HG02678 (cell line): Measurements from ENCODE around the gene C16orf87.
"Not testable (repeated sequence)": the region's sequence is repeated elsewhere in the genome, so short reads cannot be mapped to it uniquely, and the experiment has no call there.

Source experiments
- ATAC-seq: cut with Tn5 transposase; IDR thresholded peaks from one replicate; pipeline ENCODE4 v1.9.1; 2021; ENCODE audit warnings: mild to moderate bottlenecking, moderate library complexity; ENCODE audit not compliant: unreplicated experiment

Gene C16orf87

GRCh38 chr16:46830902-46831647 lies at the start of gene C16orf87:
Gene C16orf87, minus strand, starts transcription at chr16:46831180. Its CDS starts 31 bp downstream, at chr16:46831149.
- peak; percentile 96 for ATAC-seq

- ATAC-seq: no peak
Measured at GRCh38 chr16:46875243-46875642, 44.3 kb upstream of the C16orf87 start.

GRCh38 chr16:46873201-46873600 lies 42.2 kb upstream of the C16orf87 start:
- no peak for ATAC-seq

- ATAC-seq: no peak
Measured at GRCh38 chr16:46871597-46871996, 40.6 kb upstream of the C16orf87 start.

- not testable (repeated sequence) for ATAC-seq
Measured at GRCh38 chr16:46868891-46869290, 37.9 kb upstream of the C16orf87 start.

GRCh38 chr16:46867486-46867885 lies 36.5 kb upstream of the C16orf87 start:
- ATAC-seq: not testable (repeated sequence)

- ATAC-seq: no peak
Measured at GRCh38 chr16:46866286-46866685, 35.3 kb upstream of the C16orf87 start.

- ATAC-seq: no peak
Measured at GRCh38 chr16:46862555-46863447, 31.8 kb upstream of the C16orf87 start.

GRCh38 chr16:46859719-46860152 lies 28.8 kb upstream of the C16orf87 start:
- ATAC-seq: no peak

- ATAC-seq: no peak
Measured at GRCh38 chr16:46858151-46858550, 27.2 kb upstream of the C16orf87 start.

- ATAC-seq: no peak
Measured at GRCh38 chr16:46857368-46857945, 26.5 kb upstream of the C16orf87 start.

GRCh38 chr16:46855389-46855788 lies 24.4 kb upstream of the C16orf87 start:
- no peak for ATAC-seq

GRCh38 chr16:46854846-46855245 lies 23.9 kb upstream of the C16orf87 start:
- ATAC-seq: no peak

- peak; percentile 49 for ATAC-seq
Measured at GRCh38 chr16:46853713-46854443, 22.9 kb upstream of the C16orf87 start.

GRCh38 chr16:46852130-46852529 lies 21.1 kb upstream of the C16orf87 start:
- no peak for ATAC-seq

GRCh38 chr16:46850619-46851555 lies 19.9 kb upstream of the C16orf87 start:
- ATAC-seq: peak; percentile 69

- ATAC-seq: no peak
Measured at GRCh38 chr16:46848768-46849764, 18.1 kb upstream of the C16orf87 start.

GRCh38 chr16:46845952-46846351 lies 15.0 kb upstream of the C16orf87 start:
- ATAC-seq: no peak
